SK-N-SH treated with all-trans-retinoic acid at 6 μM for 48 hours (cell line): ENCODE measurements around the gene CTTNBP2NL.

Experiments
- ATAC-seq: fragments of 200-7000 bp; cut with Tn5 transposase; 3 replicates; pipeline ENCODE4 v1.9.1; 2020; ENCODE audit warnings: mild to moderate bottlenecking, moderate library complexity
- ARNTL ChIP-seq: fragments of 450-650 bp; formaldehyde crosslinking; IDR thresholded peaks from 2 replicates; pipeline ENCODE4 v1.5.0; 2020; ENCODE audit warnings: low read depth, mild to moderate bottlenecking, moderate library complexity, borderline replicate concordance
- BACH2 ChIP-seq: fragments of 250-450 bp; sonication (Bioruptor Pico); IDR thresholded peaks from 2 replicates; pipeline ENCODE4 v1.9.0; 2021; ENCODE audit warnings: mild to moderate bottlenecking, borderline replicate concordance
- CSDC2 ChIP-seq: fragments of 250-450 bp; sonication (Bioruptor Pico); IDR thresholded peaks from 2 replicates; pipeline ENCODE4 v1.5.0; 2020; ENCODE audit warnings: mild to moderate bottlenecking, moderate library complexity
- ESRRG ChIP-seq: fragments of 250-450 bp; sonication (Bioruptor Pico); IDR thresholded peaks from 2 replicates; pipeline ENCODE4 v1.6.1; 2021; ENCODE audit warnings: mild to moderate bottlenecking
- GLIS3 ChIP-seq: fragments of 250-450 bp; sonication (Bioruptor Pico); IDR thresholded peaks from 2 replicates; pipeline ENCODE4 v1.5.0; 2020; ENCODE audit warnings: mild to moderate bottlenecking, moderate library complexity
- ISL1 ChIP-seq: fragments of 250-450 bp; sonication (Bioruptor Pico); IDR thresholded peaks from 2 replicates; pipeline ENCODE4 v2.1.2; 2022; ENCODE audit warnings: mild to moderate bottlenecking, moderate library complexity
- OSR1 ChIP-seq: fragments of 250-450 bp; sonication (Bioruptor Pico); IDR thresholded peaks from 2 replicates; pipeline ENCODE4 v1.8.0; 2022; ENCODE audit warnings: moderate library complexity, mild to moderate bottlenecking, inconsistent platforms
- RARB ChIP-seq: fragments of 250-450 bp; sonication (Bioruptor Pico); IDR thresholded peaks from 2 replicates; pipeline ENCODE4 v1.8.0; 2021; ENCODE audit warnings: mild to moderate bottlenecking, moderate library complexity
- SNAI2 ChIP-seq: fragments of 250-450 bp; sonication (Bioruptor Pico); IDR thresholded peaks from 2 replicates; pipeline ENCODE4 v1.5.0; 2020; ENCODE audit warnings: mild to moderate bottlenecking, moderate library complexity
- TOX ChIP-seq: fragments of 250-450 bp; sonication (Bioruptor Pico); IDR thresholded peaks from 2 replicates; pipeline ENCODE4 v1.8.0; 2021; ENCODE audit warnings: mild to moderate bottlenecking, moderate library complexity, borderline replicate concordance
- ZC3H10 ChIP-seq: fragments of 250-450 bp; sonication (Bioruptor Pico); IDR thresholded peaks from 2 replicates; pipeline ENCODE4 v1.5.1; 2021; ENCODE audit warnings: mild to moderate bottlenecking, moderate library complexity
- ZFP3 ChIP-seq: fragments of 250-450 bp; sonication (Bioruptor Pico); IDR thresholded peaks from 2 replicates; pipeline ENCODE4 v1.5.0; 2020; ENCODE audit warnings: mild to moderate bottlenecking, moderate library complexity
- ZFP30 ChIP-seq: fragments of 450-650 bp; formaldehyde crosslinking; IDR thresholded peaks from 2 replicates; pipeline ENCODE4 v1.5.0; 2022; ENCODE audit warnings: mild to moderate bottlenecking, moderate library complexity
- ZNF565 ChIP-seq: fragments of 450-650 bp; formaldehyde crosslinking; conservative IDR thresholded peaks from 2 replicates; pipeline ENCODE4 v1.5.0; 2020; ENCODE audit warnings: low read depth, mild to moderate bottlenecking, moderate library complexity
- ZNF70 ChIP-seq: fragments of 450-650 bp; formaldehyde crosslinking; IDR thresholded peaks from 2 replicates; pipeline ENCODE4 v1.5.0; 2020; ENCODE audit warnings: mild to moderate bottlenecking, moderate library complexity
- ZNF8 ChIP-seq: fragments of 450-650 bp; formaldehyde crosslinking; IDR thresholded peaks from 2 replicates; pipeline ENCODE4 v1.5.0; 2020; ENCODE audit warnings: mild to moderate bottlenecking, moderate library complexity
- TF ChIP-seq, protein P1 (sequence below): fragments of 250-450 bp; sonication (Bioruptor Pico); IDR thresholded peaks from 2 replicates; pipeline ENCODE4 v1.8.0; 2021; ENCODE audit warnings: low read depth, mild to moderate bottlenecking, moderate library complexity, borderline replicate concordance
- TF ChIP-seq, protein P2 (sequence below): fragments of 250-450 bp; sonication (Bioruptor Pico); IDR thresholded peaks from 2 replicates; pipeline ENCODE4 v1.5.0; 2020; ENCODE audit warnings: mild to moderate bottlenecking, moderate library complexity
- TF ChIP-seq, protein P3 (sequence below): fragments of 250-450 bp; sonication (Bioruptor Pico); IDR thresholded peaks from 2 replicates; pipeline ENCODE4 v1.5.1; 2020; ENCODE audit warnings: low read depth, mild to moderate bottlenecking, moderate library complexity
- TF ChIP-seq, protein P4 (sequence below): fragments of 250-450 bp; sonication (Bioruptor Pico); IDR thresholded peaks from 2 replicates; pipeline ENCODE4 v1.8.0; 2020; ENCODE audit warnings: mild to moderate bottlenecking, moderate library complexity, borderline replicate concordance

The CTTNBP2NL gene

DNA sequence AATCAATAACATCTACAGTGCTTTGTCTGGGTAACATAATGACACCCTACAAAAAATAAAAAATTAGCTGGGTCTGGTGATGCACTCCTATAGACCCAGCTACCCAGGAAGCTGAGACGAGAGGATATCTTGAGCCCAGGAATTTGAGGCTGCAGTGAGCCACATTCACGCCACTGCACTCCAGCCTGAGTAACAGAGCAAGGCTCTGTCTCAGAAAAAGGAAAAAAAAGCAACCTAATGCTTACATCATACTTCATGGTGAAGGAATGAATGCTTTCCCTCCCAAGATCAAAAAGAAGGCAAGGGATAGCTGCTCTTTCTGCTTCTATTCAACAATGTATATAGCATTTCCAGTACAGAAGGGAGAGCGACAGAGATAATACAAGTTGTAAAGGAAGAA, 24.2 kb upstream of the CTTNBP2NL start:
- ATAC-seq = no peak
- TF ChIP-seq GLIS3 (CRISPR knock-in tag) = no peak
- TF ChIP-seq, protein P1, sequence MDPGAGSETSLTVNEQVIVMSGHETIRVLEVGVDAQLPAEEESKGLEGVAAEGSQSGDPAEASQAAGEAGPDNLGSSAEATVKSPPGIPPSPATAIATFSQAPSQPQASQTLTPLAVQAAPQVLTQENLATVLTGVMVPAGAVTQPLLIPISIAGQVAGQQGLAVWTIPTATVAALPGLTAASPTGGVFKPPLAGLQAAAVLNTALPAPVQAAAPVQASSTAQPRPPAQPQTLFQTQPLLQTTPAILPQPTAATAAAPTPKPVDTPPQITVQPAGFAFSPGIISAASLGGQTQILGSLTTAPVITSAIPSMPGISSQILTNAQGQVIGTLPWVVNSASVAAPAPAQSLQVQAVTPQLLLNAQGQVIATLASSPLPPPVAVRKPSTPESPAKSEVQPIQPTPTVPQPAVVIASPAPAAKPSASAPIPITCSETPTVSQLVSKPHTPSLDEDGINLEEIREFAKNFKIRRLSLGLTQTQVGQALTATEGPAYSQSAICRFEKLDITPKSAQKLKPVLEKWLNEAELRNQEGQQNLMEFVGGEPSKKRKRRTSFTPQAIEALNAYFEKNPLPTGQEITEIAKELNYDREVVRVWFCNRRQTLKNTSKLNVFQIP = no peak
- no peak for TF ChIP-seq ARNTL (CRISPR knock-in tag)
- no peak for TF ChIP-seq ESRRG (CRISPR knock-in tag)
- TF ChIP-seq BACH2 (CRISPR knock-in tag) = no peak
- no peak for TF ChIP-seq ZNF70 (CRISPR knock-in tag)
- TF ChIP-seq, protein P2, sequence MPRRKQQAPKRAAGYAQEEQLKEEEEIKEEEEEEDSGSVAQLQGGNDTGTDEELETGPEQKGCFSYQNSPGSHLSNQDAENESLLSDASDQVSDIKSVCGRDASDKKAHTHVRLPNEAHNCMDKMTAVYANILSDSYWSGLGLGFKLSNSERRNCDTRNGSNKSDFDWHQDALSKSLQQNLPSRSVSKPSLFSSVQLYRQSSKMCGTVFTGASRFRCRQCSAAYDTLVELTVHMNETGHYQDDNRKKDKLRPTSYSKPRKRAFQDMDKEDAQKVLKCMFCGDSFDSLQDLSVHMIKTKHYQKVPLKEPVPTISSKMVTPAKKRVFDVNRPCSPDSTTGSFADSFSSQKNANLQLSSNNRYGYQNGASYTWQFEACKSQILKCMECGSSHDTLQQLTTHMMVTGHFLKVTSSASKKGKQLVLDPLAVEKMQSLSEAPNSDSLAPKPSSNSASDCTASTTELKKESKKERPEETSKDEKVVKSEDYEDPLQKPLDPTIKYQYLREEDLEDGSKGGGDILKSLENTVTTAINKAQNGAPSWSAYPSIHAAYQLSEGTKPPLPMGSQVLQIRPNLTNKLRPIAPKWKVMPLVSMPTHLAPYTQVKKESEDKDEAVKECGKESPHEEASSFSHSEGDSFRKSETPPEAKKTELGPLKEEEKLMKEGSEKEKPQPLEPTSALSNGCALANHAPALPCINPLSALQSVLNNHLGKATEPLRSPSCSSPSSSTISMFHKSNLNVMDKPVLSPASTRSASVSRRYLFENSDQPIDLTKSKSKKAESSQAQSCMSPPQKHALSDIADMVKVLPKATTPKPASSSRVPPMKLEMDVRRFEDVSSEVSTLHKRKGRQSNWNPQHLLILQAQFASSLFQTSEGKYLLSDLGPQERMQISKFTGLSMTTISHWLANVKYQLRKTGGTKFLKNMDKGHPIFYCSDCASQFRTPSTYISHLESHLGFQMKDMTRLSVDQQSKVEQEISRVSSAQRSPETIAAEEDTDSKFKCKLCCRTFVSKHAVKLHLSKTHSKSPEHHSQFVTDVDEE (CRISPR knock-in tag) = no peak
- no peak for TF ChIP-seq TOX (CRISPR knock-in tag)
- no peak for TF ChIP-seq ZFP30 (CRISPR knock-in tag)
- TF ChIP-seq RARB (CRISPR knock-in tag) = no peak
- no peak for TF ChIP-seq SNAI2 (CRISPR knock-in tag)
- TF ChIP-seq ZC3H10 (CRISPR knock-in tag) = no peak

DNA sequence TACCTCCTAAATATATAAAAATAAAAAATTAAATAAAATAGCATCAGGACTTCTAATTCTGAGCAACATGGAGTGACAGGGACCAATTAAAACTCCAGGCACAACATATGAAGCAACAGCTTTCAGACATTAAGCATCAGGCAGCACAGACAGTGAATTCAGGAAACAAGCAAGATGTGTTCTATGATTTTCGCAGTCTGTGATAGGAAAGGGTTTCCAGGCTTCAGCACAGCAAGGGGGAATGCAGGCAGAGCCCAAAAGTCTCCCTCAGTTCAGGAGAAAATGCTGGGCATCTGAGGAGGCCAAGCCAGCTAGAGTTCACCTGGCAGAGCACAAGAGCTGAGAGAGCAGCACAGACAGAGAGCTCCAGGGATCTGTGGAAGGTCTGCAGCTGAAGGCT, 22.2 kb upstream of the CTTNBP2NL start:
- ATAC-seq = no peak
- TF ChIP-seq ZC3H10 (CRISPR knock-in tag) = no peak
- TF ChIP-seq, protein P3, sequence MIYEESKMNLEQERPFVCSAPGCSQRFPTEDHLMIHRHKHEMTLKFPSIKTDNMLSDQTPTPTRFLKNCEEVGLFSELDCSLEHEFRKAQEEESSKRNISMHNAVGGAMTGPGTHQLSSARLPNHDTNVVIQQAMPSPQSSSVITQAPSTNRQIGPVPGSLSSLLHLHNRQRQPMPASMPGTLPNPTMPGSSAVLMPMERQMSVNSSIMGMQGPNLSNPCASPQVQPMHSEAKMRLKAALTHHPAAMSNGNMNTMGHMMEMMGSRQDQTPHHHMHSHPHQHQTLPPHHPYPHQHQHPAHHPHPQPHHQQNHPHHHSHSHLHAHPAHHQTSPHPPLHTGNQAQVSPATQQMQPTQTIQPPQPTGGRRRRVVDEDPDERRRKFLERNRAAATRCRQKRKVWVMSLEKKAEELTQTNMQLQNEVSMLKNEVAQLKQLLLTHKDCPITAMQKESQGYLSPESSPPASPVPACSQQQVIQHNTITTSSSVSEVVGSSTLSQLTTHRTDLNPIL (CRISPR knock-in tag) = no peak
- TF ChIP-seq RARB (CRISPR knock-in tag) = no peak
- TF ChIP-seq, protein P4, sequence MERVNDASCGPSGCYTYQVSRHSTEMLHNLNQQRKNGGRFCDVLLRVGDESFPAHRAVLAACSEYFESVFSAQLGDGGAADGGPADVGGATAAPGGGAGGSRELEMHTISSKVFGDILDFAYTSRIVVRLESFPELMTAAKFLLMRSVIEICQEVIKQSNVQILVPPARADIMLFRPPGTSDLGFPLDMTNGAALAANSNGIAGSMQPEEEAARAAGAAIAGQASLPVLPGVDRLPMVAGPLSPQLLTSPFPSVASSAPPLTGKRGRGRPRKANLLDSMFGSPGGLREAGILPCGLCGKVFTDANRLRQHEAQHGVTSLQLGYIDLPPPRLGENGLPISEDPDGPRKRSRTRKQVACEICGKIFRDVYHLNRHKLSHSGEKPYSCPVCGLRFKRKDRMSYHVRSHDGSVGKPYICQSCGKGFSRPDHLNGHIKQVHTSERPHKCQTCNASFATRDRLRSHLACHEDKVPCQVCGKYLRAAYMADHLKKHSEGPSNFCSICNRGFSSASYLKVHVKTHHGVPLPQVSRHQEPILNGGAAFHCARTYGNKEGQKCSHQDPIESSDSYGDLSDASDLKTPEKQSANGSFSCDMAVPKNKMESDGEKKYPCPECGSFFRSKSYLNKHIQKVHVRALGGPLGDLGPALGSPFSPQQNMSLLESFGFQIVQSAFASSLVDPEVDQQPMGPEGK = no peak
- no peak for TF ChIP-seq BACH2 (CRISPR knock-in tag)
- TF ChIP-seq ZFP3 (CRISPR knock-in tag) = no peak
- TF ChIP-seq ZNF565 = no peak
- TF ChIP-seq, protein P1 = no peak
- TF ChIP-seq ISL1 = no peak
- TF ChIP-seq ARNTL (CRISPR knock-in tag) = no peak
- no peak for TF ChIP-seq SNAI2 (CRISPR knock-in tag)
- TF ChIP-seq, protein P2 (CRISPR knock-in tag) = no peak
- TF ChIP-seq GLIS3 (CRISPR knock-in tag) = no peak
- TF ChIP-seq ZNF8 (CRISPR knock-in tag) = no peak
- no peak for TF ChIP-seq OSR1 (CRISPR knock-in tag)
- TF ChIP-seq ESRRG (CRISPR knock-in tag) = no peak
- no peak for TF ChIP-seq ZNF70 (CRISPR knock-in tag)
- no peak for TF ChIP-seq CSDC2 (CRISPR knock-in tag)
- TF ChIP-seq TOX (CRISPR knock-in tag) = no peak
